GM12878 (cell line): ENCODE results near the gene SNW1. TPM values are rescaled to one million over a fixed set of nuclear protein-coding genes. Genes with fewer than 3 reads are reported as not detected.

ENCODE experiments used
- ATAC-seq: fragments of 200-7000 bp; cut with Tn5 transposase; 3 replicates; pipeline ENCODE4 v1.9.1; 2020; ENCODE audit warnings: mild to moderate bottlenecking, moderate library complexity
- BruUV-seq: library from RNA; stranded (reverse); fragments of 400-500 nt; replicated peaks from 2 replicates; lab custom pipeline; 2021; lab: Mats Ljungman, UMichigan
- CTCF ChIA-PET: fragments of 300-600 bp; sonication (Branson Sonifier 250); formaldehyde crosslinking; extraction: SDS; loops from one replicate; lab custom pipeline; 2021; ENCODE audit warnings: inconsistent platforms; lab: Yijun Ruan, JAX
- POLR2A ChIA-PET: fragments of 350-600 bp; formaldehyde crosslinking; extraction: SDS; loops from one replicate; lab custom pipeline; 2021; ENCODE audit warnings: inconsistent platforms; lab: Charles Lee
- RAD21 ChIA-PET: fragments of 300-600 bp; sonication (Branson Sonifier 250); formaldehyde crosslinking; loops from one replicate; lab custom pipeline; 2023; ENCODE audit warnings: antibody characterized with exemption; ENCODE audit not compliant: unreplicated experiment; lab: Charles Lee
- SMC1A ChIA-PET: fragments of 300-600 bp; sonication (Branson Sonifier 250); formaldehyde crosslinking; loops from one replicate; lab custom pipeline; 2023; ENCODE audit not compliant: unreplicated experiment, uncharacterized antibody; lab: Charles Lee
- DNase-seq: peaks from one replicate; pipeline ENCODE4 v3.0.0-alpha.2; 2011; ENCODE audit warnings: low read depth, low spot score
- FAIRE-seq: peaks from 3 replicates; lab custom pipeline; 2011; peaks lifted over from hg19 to GRCh38; lab: Jason Lieb, UNC
- H2AFZ ChIP-seq: 2 replicates; pipeline ENCODE4 v1.6.0; 2011; ENCODE audit warnings: low read depth, low read length, control low read depth; ENCODE audit not compliant: control insufficient read depth
- H3K27ac ChIP-seq: 2 replicates; pipeline ENCODE4 v1.5.1; 2011; ENCODE audit warnings: control low read depth; ENCODE audit not compliant: control insufficient read depth, insufficient read depth
- H3K27me3 ChIP-seq, 2 experiments: replicated peaks in 1 of 2; 2 replicates each; pipeline versions ENCODE4 v1.6.0 to v1.6.1; 2011; ENCODE audit warnings: low read length in 1 of 2; ENCODE audit not compliant: control insufficient read depth in 2 of 2, insufficient read depth in 2 of 2
- H3K36me3 ChIP-seq, 2 experiments: 2 replicates each; pipeline ENCODE4 v1.5.1; 2011; ENCODE audit warnings: low read length in 1 of 2; ENCODE audit not compliant: control insufficient read depth in 2 of 2, insufficient read depth in 2 of 2
- H3K4me1 ChIP-seq: 2 replicates; pipeline ENCODE4 v1.6.1; 2011; ENCODE audit warnings: mild to moderate bottlenecking, low read length, moderate library complexity, mixed read lengths; ENCODE audit not compliant: control insufficient read depth, insufficient read depth
- H3K4me2 ChIP-seq: 2 replicates; pipeline ENCODE4 v1.6.0; 2011; ENCODE audit warnings: control low read depth; ENCODE audit not compliant: control insufficient read depth, insufficient read depth
- H3K4me3 ChIP-seq: fragments of 200-600 bp; sonication (generic); 2 replicates; pipeline ENCODE4 v1.5.1; 2016
- H3K79me2 ChIP-seq: 2 replicates; pipeline ENCODE4 v1.6.0; 2011; ENCODE audit warnings: low read length; ENCODE audit not compliant: control insufficient read depth, insufficient read depth
- H3K9ac ChIP-seq: 2 replicates; pipeline ENCODE4 v1.8.0; 2011; ENCODE audit warnings: low read length, control low read depth, mixed read lengths; ENCODE audit not compliant: control insufficient read depth, insufficient read depth
- H3K9me3 ChIP-seq: replicated peaks from 3 replicates; pipeline ENCODE4 v1.5.1; 2011; ENCODE audit warnings: mild to moderate bottlenecking, low read length; ENCODE audit not compliant: control insufficient read depth, insufficient read depth
- H4K20me1 ChIP-seq: 2 replicates; pipeline ENCODE4 v1.6.0; 2011; ENCODE audit not compliant: control insufficient read depth, insufficient read depth
- BACH1 ChIP-seq: fragments of 450-650 bp; IDR thresholded peaks from 2 replicates; pipeline ENCODE4 v1.6.1; 2017; ENCODE audit warnings: mild to moderate bottlenecking, borderline replicate concordance
- BCL11A ChIP-seq: IDR thresholded peaks from 2 replicates; pipeline ENCODE4 v1.6.1; 2011; ENCODE audit warnings: low read depth, low read length
- BMI1 ChIP-seq: fragments of 450-650 bp; IDR thresholded peaks from 2 replicates; pipeline ENCODE4 v1.6.1; 2016; ENCODE audit warnings: mild to moderate bottlenecking, moderate library complexity, borderline replicate concordance
- E4F1 ChIP-seq: fragments of 450-650 bp; IDR thresholded peaks from 2 replicates; pipeline ENCODE4 v1.6.1; 2018; ENCODE audit warnings: borderline replicate concordance, mild to moderate bottlenecking; ENCODE audit not compliant: partially characterized antibody
- EP300 ChIP-seq, 2 experiments: fragments of 150-350 bp in 1 of 2; IDR thresholded peaks; 2 replicates each; pipeline ENCODE4 v1.6.1; 2011 to 2012; ENCODE audit warnings: low read depth in 2 of 2, low read length in 2 of 2, borderline replicate concordance in 1 of 2, improper control_type of control experiment in 1 of 2, inconsistent platforms in 1 of 2; ENCODE audit not compliant: control insufficient read depth in 1 of 2
- HDAC6 ChIP-seq: fragments of 200-600 bp; sonication (generic); IDR thresholded peaks from one replicate; pipeline ENCODE4 v1.8.0; 2017; ENCODE audit warnings: antibody characterized with exemption; ENCODE audit not compliant: unreplicated experiment
- MEF2B ChIP-seq: fragments of 450-650 bp; IDR thresholded peaks from 2 replicates; pipeline ENCODE4 v1.6.1; 2018; ENCODE audit warnings: mild to moderate bottlenecking, moderate library complexity; ENCODE audit not compliant: partially characterized antibody, poor library complexity, severe bottlenecking
- MTA3 ChIP-seq: IDR thresholded peaks from 2 replicates; pipeline ENCODE4 v1.6.1; 2012; ENCODE audit warnings: low read length, inconsistent platforms, borderline replicate concordance
- NFYA ChIP-seq: IDR thresholded peaks from 2 replicates; pipeline ENCODE4 v1.6.1; 2011; ENCODE audit warnings: low read depth, mild to moderate bottlenecking, low read length, improper control_type of control experiment, borderline replicate concordance
- NFYB ChIP-seq: IDR thresholded peaks from 2 replicates; pipeline ENCODE4 v1.6.1; 2011; ENCODE audit warnings: low read depth, mild to moderate bottlenecking, low read length, improper control_type of control experiment, moderate library complexity; ENCODE audit not compliant: insufficient read depth
- NRF1 ChIP-seq: conservative IDR thresholded peaks from 2 replicates; pipeline ENCODE4 v1.6.1; 2011; ENCODE audit warnings: mild to moderate bottlenecking, low read depth, low read length, improper control_type of control experiment
- RFX5 ChIP-seq: IDR thresholded peaks from 2 replicates; pipeline ENCODE4 v1.6.1; 2011; ENCODE audit warnings: low read depth, low read length, improper control_type of control experiment
- SKIL ChIP-seq: fragments of 450-650 bp; IDR thresholded peaks from 2 replicates; pipeline ENCODE4 v1.6.1; 2017; ENCODE audit warnings: mild to moderate bottlenecking, low read depth, inconsistent platforms; ENCODE audit not compliant: poor library complexity, severe bottlenecking
- SMC3 ChIP-seq: IDR thresholded peaks from 2 replicates; pipeline ENCODE4 v1.6.1; 2011; ENCODE audit warnings: low read length, improper control_type of control experiment, borderline replicate concordance
- SP1 ChIP-seq: IDR thresholded peaks from one replicate; pipeline ENCODE4 v1.6.1; 2011; ENCODE audit warnings: low read depth, low read length
- SRF ChIP-seq, 2 experiments: IDR thresholded peaks; 2 replicates each; pipeline ENCODE4 v1.6.1; 2011; ENCODE audit warnings: low read depth in 2 of 2, low read length in 2 of 2, mild to moderate bottlenecking in 1 of 2, moderate library complexity in 1 of 2
- STAT3 ChIP-seq: IDR thresholded peaks from 2 replicates; pipeline ENCODE4 v1.6.1; 2011; ENCODE audit warnings: low read depth, low read length, improper control_type of control experiment
- TCF7 ChIP-seq: IDR thresholded peaks from 2 replicates; pipeline ENCODE4 v1.6.1; 2014; ENCODE audit warnings: antibody characterized with exemption, borderline replicate concordance
- ZSCAN29 ChIP-seq: fragments of 450-650 bp; IDR thresholded peaks from 2 replicates; pipeline ENCODE4 v1.6.1; 2017; ENCODE audit warnings: mild to moderate bottlenecking, moderate library complexity
- WGBS: methylation state at CpG from one replicate; pipeline ENCODE4 v1.1.6; 2016; ENCODE audit warnings: low lambda C conversion rate; ENCODE audit not compliant: insufficient replicate concordance, insufficient coverage; ENCODE audit errors: missing lambda C conversion rate; 5-methylcytosine and 5-hydroxymethylcytosine counted together
- in situ Hi-C: fragments of 300-500 bp; cut with MboI; formaldehyde crosslinking; loops from 9 replicates; pipeline ENCODE4 v1.14.3; 2018; ENCODE audit warnings: mixed read lengths
- intact Hi-C: fragments of 100-400 bp; cut with micrococcal nuclease; formaldehyde crosslinking; loops from one replicate; pipeline ENCODE4 v1.14.2; 2022; ENCODE audit not compliant: unreplicated experiment
- polyA plus RNA-seq, 11 experiments: library from polyadenylated mRNA; depleted of rRNA in 4 of 11; unstranded in 6 of 11; stranded (reverse) in 5 of 11; fragments of >200 nt; fragmentation: Nextera tagmentation in 4 of 11; fragmentation: Illumina TruSeq in 1 of 11; extraction: Ambion mirVana in 4 of 11; extraction: Trizol in 1 of 11; gene quantifications; 1 replicate in 1 of 11; 2 replicates in 10 of 11; pipeline versions ENCODE4 v1.2.1 to v1.2.3, GENCODE V29; 2011 to 2016; ENCODE audit warnings: inconsistent platforms in 2 of 11, missing spikeins in 2 of 11, low read depth in 1 of 11
- total RNA-seq, 4 experiments: library from RNA; depleted of rRNA in 3 of 4; stranded (reverse); fragments of >200 nt in 3 of 4; fragmentation: Illumina TruSeq in 1 of 4; extraction: Trizol in 1 of 4; gene quantifications; 2 replicates each; pipeline versions ENCODE4 v1.2.1 to v1.2.3, GENCODE V29; 2013 to 2021

The SNW1 gene
- total and polyA plus RNA-seq, 10 of the 15 experiments (the other 5 are each of a cell fraction or from before 2014, with no cell fraction given): 56.6 to 109 (median 75.7) TPM

GRCh38 chr14:77707355-77707723, 53.6 kb downstream of the SNW1 start (continued):
- TF ChIP-seq MEF2B: no peak
- no peak for TF ChIP-seq MTA3

DNA sequence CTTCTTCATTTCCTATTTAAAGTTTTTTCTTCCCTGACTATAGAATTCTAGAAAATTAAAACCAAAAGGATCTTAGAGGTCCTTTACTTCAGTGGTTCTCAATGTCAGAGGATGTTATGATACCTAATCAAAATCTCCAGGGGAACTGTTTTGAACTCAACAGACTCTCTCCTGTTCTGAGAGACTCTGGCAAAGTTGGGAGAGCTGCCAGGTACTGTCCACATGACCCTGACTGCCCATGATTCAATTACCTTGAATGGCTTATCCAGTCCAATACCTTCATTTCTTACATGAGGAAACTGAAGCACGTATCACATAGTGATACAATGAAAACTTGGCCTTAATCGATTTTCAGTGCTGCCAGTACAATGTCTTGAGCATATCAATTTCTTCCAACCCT, 69.7 kb downstream of the SNW1 start:
- ATAC-seq: no peak
- RAD21 ChIA-PET: no interaction called here
- H3K9ac ChIP-seq: no peak overlapping the region
- H4K20me1 ChIP-seq: no peaks in the 10 kb centered on the region
- TF ChIP-seq SKIL (no peak), SRF (IDR thresholded peaks at IDR 0.05; ENCODE audit: low read depth in 2 of 2, low read length in 2 of 2) (no peak), BCL11A (no peak), RFX5 (no peak), TCF7 (no peak), BMI1 (no peak), E4F1 (no peak), SP1 (no peak), HDAC6 (no peak), STAT3 (no peak), MTA3 (no peak), ZSCAN29 (no peak), SMC3 (no peak), EP300 (IDR thresholded peaks at IDR 0.05; ENCODE audit: borderline replicate concordance in 1 of 2, control insufficient read depth in 1 of 2, low read depth in 2 of 2, low read length in 2 of 2) (no peak), NRF1 (no peak), NFYA (no peak), NFYB (no peak), BACH1 (no peak)
- intact Hi-C loops (no loop called here), in situ Hi-C loops (no loop called here)
- peaks cover 2 to 9% of the 10 kb centered on the region in 2 experiments; a peak in 3 of 4 replicates for H3K36me3 ChIP-seq
- POLR2A ChIA-PET: interaction anchor here (0.5 kb wide), 1 partner anchor 110 kb away, joined by 5 read pairs; no protein-coding TSS in a partner anchor
- DNase-seq: no peak
- no TSS peak for BruUV-seq
- SMC1A ChIA-PET: no interaction called here
- no peak for FAIRE-seq
- H3K4me3 ChIP-seq: no peak overlapping the region
- H3K4me1 ChIP-seq: no peaks in the 10 kb centered on the region
- CTCF ChIA-PET: interaction anchor here (1.0 kb wide), 1 partner anchor 12 kb away, joined by 3 read pairs; no protein-coding TSS in a partner anchor
- no peaks in the 10 kb centered on the region for H3K9me3 ChIP-seq
- no peaks in the 10 kb centered on the region for H3K79me2 ChIP-seq
- H3K27ac ChIP-seq: no peak overlapping the region
- H3K27me3 ChIP-seq: no peaks in the 10 kb centered on the region
- H2AFZ ChIP-seq: no peak overlapping the region
- WGBS: 96% methylated on average over 2 of the region's 2 CpGs
- no peak overlapping the region for H3K4me2 ChIP-seq
